DND-41 (cell line): ENCODE data around the gene CLSTN2.

Experiments
- CTCF ChIP-seq: IDR thresholded peaks from 2 replicates; pipeline ENCODE4 v1.5.1; 2012; ENCODE audit warnings: borderline replicate concordance, low read length, moderate library complexity, mild to moderate bottlenecking; ENCODE audit not compliant: poor library complexity, severe bottlenecking; ENCODE audit errors: extremely low read depth
- EZH2 ChIP-seq: IDR thresholded peaks from 3 replicates; pipeline ENCODE4 v1.6.1; 2012; ENCODE audit warnings: borderline replicate concordance, low read depth, mild to moderate bottlenecking, moderate library complexity, low read length, inconsistent platforms; ENCODE audit not compliant: severe bottlenecking

DNA sequence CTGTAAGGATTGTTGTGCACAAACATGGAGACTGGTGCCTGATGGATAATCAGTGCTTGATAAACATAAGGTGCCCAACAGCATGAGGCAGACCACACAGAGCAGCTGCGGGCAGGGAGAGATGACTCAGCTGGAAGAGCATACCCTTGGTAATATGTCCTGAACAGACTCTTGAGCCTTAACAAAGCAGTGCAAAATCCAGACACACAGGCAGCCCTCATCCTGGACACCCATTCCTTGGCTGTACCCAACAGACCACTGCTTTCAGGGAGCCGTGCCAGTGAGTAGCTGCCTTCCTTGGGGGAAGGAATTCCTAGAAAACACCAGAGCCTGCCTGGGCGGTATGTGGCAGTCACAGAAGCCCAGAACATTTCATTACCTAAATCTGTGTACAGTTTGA, 156.2 kb downstream of the CLSTN2 start:
- TF ChIP-seq EZH2, result no peak
- no peak for TF ChIP-seq CTCF
